ENCODE measurements around the gene ERC2. TPM values are rescaled to one million over a fixed set of nuclear protein-coding genes. Genes with fewer than 3 reads are reported as not detected.

Gene ERC2
- total RNA-seq, 1 donor: 0.43 TPM

DNA sequence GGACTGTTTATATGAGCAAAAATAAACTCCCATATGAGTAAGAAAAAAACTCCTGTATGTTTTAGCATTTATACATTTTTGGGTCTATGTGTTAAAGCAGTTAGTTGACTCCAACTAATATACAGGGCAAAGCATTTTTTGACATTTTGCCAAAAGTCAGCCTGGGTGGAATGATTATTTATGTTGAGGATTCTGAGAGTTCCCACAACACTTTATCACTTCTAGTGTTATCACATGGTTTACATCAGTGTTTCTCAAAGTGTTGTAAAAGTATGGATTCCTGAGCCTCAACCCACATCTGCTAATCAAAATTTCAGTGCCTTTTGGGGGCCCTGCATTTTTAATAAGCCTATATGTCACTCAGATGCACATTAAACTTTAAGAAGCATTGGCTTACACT is 643.9 kb downstream of the ERC2 start:
- TF ChIP-seq CTCF (IDR thresholded peaks at IDR 0.05; ENCODE audit: insufficient read depth, low read depth, low read length): no peak
- H3K4me3 ChIP-seq (ENCODE audit: low read depth, low read length): no peak overlapping the region
- DNase-seq (ENCODE audit: low read depth): peak; percentile 67

GRCh38 chr3:55823829-55824228 is 644.4 kb downstream of the ERC2 start:
- no peak overlapping the region for H3K4me3 ChIP-seq (ENCODE audit: low read depth, low read length)
- DNase-seq (ENCODE audit: low read depth): no peak
- no peak for TF ChIP-seq CTCF (IDR thresholded peaks at IDR 0.05; ENCODE audit: insufficient read depth, low read depth, low read length)

DNA sequence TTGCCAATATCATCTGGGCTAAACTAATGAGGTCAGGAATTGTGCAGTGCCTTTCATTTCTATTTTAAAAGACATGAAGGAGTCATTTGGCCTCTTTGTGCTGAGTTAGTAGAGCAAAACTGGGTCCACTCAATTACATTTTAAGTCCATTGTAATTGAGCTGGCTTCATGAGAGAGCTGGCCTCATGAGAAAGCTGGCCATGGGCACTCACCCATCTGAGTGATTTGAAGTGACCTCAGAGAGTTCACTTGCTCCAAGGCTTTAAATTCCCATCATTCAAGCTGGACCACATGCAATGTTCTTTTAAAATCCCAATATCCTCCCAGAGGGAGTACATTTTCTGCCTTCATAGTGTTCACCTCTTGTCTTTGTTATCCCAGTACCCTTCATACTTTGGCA is 645.3 kb downstream of the ERC2 start:
- no peak for DNase-seq (ENCODE audit: low read depth)
- H3K4me3 ChIP-seq (ENCODE audit: low read depth, low read length): no peak overlapping the region
- no peak for TF ChIP-seq CTCF (IDR thresholded peaks at IDR 0.05; ENCODE audit: insufficient read depth, low read depth, low read length)

- DNase-seq (ENCODE audit: low read depth): no peak
- no peak overlapping the region for H3K4me3 ChIP-seq (ENCODE audit: low read depth, low read length)
- TF ChIP-seq CTCF (IDR thresholded peaks at IDR 0.05; ENCODE audit: insufficient read depth, low read depth, low read length): no peak
Observed at GRCh38 chr3:55819005-55819404, 649.3 kb downstream of the ERC2 start.

- no peak for TF ChIP-seq CTCF (IDR thresholded peaks at IDR 0.05; ENCODE audit: insufficient read depth, low read depth, low read length)
- no peak for DNase-seq (ENCODE audit: low read depth)
- no peak overlapping the region for H3K4me3 ChIP-seq (ENCODE audit: low read depth, low read length)
Observed at GRCh38 chr3:55818485-55818884, 649.8 kb downstream of the ERC2 start.

GRCh38 chr3:55816794-55817576 is 651.3 kb downstream of the ERC2 start:
- DNase-seq (ENCODE audit: low read depth): no peak
- no peak overlapping the region for H3K4me3 ChIP-seq (ENCODE audit: low read depth, low read length)
- no peak for TF ChIP-seq CTCF (IDR thresholded peaks at IDR 0.05; ENCODE audit: insufficient read depth, low read depth, low read length)

DNA sequence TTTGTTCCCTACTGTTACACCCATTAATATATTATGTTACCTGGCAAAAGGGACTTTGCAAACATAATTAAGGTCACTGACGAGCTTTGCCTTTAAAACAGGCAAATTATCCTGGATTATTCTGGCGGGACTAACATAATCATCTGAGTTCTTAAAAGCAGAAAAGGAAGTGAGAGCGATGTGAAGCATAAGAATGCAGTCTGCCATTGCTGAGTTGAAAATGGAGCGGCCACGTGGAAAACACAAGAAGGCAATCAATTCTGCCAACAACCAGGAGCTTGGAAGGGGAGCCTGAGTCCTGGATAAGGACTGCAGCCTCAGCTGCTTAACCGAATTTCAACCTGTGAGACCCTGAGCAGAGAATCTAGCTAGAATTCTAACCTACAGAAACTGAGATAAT is 653.0 kb downstream of the ERC2 start:
- DNase-seq (ENCODE audit: low read depth): no peak
- TF ChIP-seq CTCF (IDR thresholded peaks at IDR 0.05; ENCODE audit: insufficient read depth, low read depth, low read length): no peak

More for the DNA sequence above, 653.0 kb downstream of the ERC2 start:
- H3K4me3 ChIP-seq (ENCODE audit: low read depth, low read length): no peak overlapping the region

All from fibroblast of villous mesenchyme (primary cell).